Renal pelvis (tissue), 4 donors: ENCODE data around the gene BTBD16. TPM values are rescaled to one million over a fixed set of nuclear protein-coding genes. Genes with fewer than 3 reads are reported as not detected.

Source experiments
- DNase-seq: peaks from one replicate; pipeline ENCODE4 v3.0.0-alpha.2; 2013
- polyA plus RNA-seq, 3 donors: library from polyadenylated mRNA; unstranded; fragments of 120-200 nt; gene quantifications; one replicate each; pipeline ENCODE4 v1.2.1, GENCODE V29; 2013; ENCODE audit not compliant: insufficient read length in 3 of 3

The BTBD16 gene
- polyA plus RNA-seq, 3 donors: 0.37 to 1.3 (median 0.96) TPM

DNA sequence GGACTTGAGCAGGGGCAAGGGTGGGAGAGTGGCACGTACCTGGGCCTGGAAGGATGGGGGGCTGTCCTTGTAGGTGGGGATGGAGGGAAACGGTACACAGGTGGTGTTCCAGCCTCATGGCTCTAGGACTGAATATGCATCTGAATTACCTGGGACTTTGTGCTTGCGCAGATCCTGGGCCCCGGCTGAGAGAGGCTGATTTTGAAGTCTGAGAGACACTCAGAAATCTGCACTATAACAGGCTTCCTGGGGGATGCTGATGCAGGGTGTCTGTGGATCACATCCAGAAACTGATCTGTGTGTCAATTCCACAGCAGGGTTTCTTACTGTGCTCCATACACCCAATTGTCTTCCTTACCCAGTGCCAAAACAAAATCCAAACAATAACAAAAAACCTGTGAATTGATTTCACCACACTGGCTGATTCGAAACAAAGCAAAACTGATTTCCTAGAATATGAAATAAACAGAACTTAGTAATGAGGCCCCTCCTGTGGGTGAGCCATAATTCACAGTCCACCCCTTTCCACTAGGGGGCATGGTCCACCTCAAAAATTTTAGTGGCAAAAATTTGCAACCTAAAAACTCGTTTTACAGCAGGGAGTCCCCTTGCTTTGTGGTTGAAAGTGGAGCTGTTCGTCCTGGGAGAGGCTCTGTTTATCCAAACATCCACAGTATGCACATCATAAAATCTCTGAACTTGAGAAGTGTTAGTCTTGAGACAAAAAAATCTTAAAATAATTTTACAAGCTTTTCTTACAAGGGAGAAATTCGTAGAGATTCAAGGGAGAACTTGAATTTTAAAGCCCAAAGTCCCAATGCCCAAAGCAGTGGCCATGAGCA lies 71.4 kb downstream of the BTBD16 start:
- DNase-seq: peak; percentile 36

GRCh38 chr10:122343135-122343800 lies 72.2 kb downstream of the BTBD16 start:
- DNase-seq: no peak

- DNase-seq: no peak
These were observed 72.8 kb downstream of the BTBD16 start for GRCh38 chr10:122343936-122344335.

- no peak for DNase-seq
These were observed 73.7 kb downstream of the BTBD16 start for GRCh38 chr10:122344741-122345258.

- DNase-seq: no peak
These were observed 75.3 kb downstream of the BTBD16 start for GRCh38 chr10:122346326-122346950.

GRCh38 chr10:122347170-122347841 lies 76.2 kb downstream of the BTBD16 start:
- no peak for DNase-seq

DNA sequence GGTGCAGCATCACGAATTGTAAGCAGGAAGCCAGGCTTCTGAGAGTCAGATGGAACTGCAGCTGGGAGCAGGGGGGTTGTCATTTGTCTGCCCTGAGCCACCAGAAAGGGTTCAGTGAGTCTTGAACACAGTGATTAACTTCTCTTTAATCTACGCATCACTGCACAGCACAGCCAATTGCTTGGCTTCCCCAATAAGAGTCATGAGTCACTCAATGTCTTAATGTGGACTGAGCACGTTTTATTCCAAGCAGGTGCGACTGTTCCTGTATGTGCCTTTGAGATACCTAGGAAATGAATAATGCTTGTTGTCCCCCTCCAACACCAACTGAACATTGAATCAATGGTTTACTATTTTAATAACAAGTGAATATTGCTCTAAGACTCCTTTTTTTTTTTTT lies 77.4 kb downstream of the BTBD16 start:
- DNase-seq: peak; percentile 79

- DNase-seq: peak; percentile 77
These were observed 77.9 kb downstream of the BTBD16 start for GRCh38 chr10:122348935-122349361.

DNA sequence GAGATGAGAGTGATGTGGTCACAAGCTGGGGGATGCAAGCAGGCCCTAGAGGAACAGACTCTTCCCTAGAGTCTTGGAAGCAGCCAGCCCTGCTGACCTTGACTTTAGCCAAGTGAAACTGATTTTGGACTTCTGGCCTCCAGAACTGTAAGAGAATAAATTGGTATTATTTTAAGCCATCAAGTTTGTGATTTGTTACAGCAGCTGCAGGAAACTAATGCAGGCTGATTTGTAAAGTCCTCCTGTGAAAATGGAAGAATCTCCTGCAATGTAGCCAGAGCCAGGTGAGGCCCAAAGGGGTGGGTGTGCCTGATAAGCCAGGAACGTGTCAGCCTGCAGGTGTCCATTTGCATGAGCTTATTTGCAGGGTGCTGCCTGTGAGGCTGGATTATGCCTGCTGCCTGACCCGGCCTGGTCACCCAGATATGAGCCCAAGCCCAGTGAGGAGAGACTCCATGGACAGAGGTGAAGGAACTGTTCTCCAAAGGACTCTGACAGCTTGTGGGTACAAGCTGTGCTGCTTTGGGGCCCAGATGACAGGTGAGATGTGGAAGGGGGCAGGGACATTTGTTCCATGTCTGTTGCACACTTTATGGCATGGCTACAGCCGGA lies 78.8 kb downstream of the BTBD16 start:
- no peak for DNase-seq

- no peak for DNase-seq
These were observed 79.8 kb downstream of the BTBD16 start for GRCh38 chr10:122350893-122351292.

DNA sequence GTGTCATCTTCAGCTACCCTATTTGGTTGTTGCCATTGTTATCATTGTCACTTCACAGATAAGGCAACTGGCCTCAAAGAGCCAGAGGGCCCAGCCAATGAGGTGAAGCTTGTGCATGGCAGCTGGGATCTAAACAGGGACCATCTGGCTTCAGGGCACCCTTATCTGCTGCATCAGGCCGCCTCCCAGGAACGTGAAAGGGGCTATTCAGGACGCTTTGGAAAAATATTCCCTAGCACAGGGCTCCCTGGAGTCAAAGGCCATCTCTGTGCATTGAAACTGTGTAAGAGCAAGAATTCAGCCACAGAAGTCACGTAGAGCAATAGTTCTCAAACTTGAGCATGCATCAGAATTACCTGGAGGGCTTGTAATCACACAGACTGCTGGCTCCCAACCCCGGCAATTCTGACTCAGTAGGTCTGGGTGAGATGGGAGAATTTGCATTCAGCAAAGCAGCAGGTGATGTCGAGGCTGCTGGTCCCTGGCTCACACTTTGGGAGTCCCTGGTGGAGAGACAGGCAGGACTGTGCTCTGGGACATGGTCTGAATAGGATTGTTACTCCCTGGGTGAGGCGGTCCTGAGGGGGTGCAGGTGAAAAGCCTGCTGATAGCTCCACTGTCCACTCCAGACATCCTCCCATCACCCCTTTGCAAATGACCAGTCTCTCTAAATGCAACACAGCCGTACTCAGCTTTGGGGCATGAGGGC lies 81.9 kb downstream of the BTBD16 start:
- no peak for DNase-seq

GRCh38 chr10:122354383-122354782 lies 83.3 kb downstream of the BTBD16 start:
- no peak for DNase-seq

- DNase-seq: no peak
These were observed 86.6 kb downstream of the BTBD16 start for GRCh38 chr10:122357685-122358084.

- DNase-seq: no peak
These were observed 88.5 kb downstream of the BTBD16 start for GRCh38 chr10:122359621-122360020.

GRCh38 chr10:122361046-122361445 lies 90.0 kb downstream of the BTBD16 start:
- DNase-seq: no peak

- no peak for DNase-seq
These were observed 91.0 kb downstream of the BTBD16 start for GRCh38 chr10:122362031-122362592.

DNA sequence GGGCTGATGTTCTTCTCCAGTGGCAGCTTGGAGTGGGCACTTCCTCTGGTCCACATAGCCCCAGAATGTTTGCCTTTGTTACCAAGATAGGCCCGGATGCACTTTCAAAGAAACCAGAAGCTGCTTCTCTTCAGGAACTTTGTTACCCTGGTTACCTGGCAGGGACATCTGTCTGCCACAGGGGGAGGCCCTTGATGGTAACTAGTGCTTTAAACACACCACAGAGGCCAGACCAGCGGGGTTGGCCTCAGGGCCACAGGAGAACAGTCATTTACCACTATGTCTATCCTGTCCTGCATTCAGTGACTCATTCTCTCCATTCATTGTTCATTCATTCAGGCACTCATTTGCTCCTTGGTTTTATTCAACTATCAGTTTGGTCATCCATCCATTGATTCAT lies 91.5 kb downstream of the BTBD16 start:
- DNase-seq: no peak

- no peak for DNase-seq
These were observed 92.2 kb downstream of the BTBD16 start for GRCh38 chr10:122363311-122363710.

- DNase-seq: no peak
These were observed 92.8 kb downstream of the BTBD16 start for GRCh38 chr10:122363722-122364463.
